DMS79 treated with DMSO at 0.1 percent for 48 hours (cell line): ENCODE results near the gene LNX2.

Source experiments
- DNase-seq: peaks from one replicate; lab custom pipeline; 2025; lab: John Stamatoyannopoulos, UW

The LNX2 gene

DNA sequence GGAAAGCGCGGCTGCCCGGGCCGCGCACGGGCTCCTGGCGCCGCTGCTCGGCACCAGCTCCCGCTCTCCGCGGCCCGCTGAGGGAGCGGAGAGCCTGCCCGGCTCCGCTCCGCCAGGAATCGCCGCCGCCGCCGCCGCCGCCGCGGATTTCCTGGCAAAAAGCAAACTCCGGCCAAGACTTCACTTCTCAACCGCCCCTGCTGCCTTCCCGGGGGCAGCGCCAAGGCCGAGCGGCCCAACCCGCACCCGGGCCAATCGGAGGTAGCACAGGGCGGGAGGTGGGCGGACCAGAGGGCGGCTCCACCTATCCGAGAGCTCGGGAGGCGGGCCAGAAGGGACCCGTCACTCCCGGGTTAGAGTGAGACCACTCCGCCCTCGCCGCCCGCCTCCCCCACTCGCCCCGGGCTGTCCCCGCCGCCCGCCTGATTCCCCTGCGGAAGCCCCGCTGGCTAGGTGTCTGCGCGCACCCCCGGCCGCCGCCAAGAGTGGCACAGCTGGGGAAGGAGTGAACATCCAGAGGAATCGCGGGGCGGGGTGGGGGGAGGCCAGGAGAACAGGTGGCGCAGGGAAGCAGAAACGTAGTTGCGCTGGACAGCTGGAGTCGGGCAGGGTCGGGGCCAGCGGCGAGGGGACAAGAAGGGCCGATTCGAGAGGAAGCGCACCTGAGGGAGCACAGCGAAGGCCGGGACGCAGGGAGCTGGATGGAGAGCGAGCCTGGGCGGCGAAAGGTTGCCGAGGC, at the start of gene LNX2:
Gene LNX2, minus strand, starts transcription at position 153 of the 739 bp plus-strand sequence. CDS start 38,826 bp downstream, outside the sequence.
- DNase-seq: peak; percentile 87

- DNase-seq: no peak
These were observed 47.6 kb upstream of the LNX2 start for GRCh38 chr13:27667946-27668345.

DNA sequence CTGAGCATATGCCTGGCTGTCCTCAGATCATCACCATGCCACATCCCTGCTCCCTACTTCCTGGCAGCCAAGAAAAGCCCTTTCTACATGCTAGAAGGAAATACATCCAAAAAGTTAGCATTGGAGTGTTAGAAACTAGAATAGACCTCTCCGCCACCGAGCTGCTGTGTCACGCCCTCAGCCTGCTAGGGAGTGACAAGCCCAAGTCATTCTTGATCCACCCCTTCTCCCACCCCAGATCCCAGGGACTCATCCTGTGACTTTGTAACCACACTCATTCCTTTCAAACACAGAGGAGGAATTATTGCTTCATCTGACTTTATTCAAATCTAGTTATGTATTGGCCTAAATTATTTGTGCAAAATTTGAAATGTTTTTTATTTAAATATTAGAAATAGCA, 46.6 kb upstream of the LNX2 start:
- no peak for DNase-seq

GRCh38 chr13:27665761-27666160, 45.4 kb upstream of the LNX2 start:
- DNase-seq: no peak

DNA sequence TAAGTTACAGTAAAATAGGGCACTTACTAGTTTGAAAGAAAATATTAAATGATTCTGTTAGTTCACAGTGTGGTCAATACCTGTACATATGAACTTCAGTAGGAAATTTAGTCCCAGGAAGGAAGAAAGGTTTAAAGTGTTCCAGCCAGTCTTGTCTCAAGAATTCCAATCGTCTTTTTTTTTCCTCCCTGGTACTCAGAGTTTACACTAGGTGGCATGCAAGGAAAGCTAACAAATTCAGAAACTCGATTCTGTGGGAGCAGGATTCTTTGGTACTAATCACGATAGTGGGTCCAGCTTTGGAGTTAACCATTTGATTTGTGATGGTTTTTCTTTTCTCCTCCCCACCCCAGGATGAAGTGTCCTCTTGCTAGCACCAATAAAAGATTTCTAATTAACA, 45.0 kb upstream of the LNX2 start:
- DNase-seq: no peak

DNA sequence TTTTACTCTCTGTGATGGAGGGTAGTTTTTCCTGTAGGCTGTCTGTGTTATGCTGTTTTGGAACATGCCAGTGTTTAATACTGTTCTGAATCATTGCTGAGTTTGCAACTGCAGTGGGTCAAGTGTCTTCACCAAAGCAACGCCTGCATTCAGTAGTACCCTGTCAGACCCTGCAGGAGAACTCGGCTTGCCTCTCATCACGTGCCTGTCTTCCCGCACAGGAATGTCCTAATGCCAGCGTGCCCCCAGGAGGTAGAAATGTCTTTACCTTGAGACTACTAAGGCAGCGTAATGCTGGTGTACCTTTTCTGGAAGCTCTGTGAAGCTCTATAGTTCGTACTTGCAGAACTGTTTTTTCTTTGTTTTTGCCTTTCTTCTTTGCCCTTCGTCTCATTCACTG, 43.6 kb upstream of the LNX2 start:
- DNase-seq: no peak

DNA sequence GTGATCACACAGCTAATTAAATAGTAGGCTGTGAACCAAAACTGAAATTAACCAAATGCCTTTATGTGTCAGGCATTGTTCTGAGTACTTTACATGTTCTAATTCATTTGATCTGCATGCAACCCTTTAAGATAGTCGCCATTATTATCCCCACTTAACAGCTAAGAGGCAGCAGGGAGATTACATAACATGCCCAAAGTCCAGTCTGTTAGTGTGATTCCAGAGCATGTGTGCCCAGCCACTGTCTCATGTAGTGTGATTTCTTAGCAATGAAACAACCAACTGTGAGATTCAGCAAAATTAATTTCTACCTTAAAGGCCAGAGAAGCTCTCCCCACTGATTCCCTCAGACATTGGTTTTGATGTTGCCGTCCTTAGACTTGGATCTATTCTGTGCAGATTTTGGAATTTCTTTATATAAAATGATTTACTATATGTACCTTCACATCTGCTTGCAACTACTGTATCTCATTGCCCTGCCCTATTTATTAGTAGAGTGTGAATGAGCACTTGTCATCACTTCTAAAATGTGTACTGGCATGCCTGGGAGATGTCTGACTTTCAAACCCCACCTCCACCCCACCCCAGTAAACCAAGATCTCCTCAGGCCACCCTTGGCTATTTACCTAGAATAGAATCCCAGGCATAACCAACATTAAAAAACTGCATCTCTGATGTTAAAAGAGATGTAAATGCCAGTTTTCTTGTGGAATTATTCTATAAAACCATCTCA, 42.6 kb upstream of the LNX2 start:
- no peak for DNase-seq

- DNase-seq: no peak
These were observed 40.7 kb upstream of the LNX2 start for GRCh38 chr13:27661017-27661416.

GRCh38 chr13:27660511-27660910, 40.2 kb upstream of the LNX2 start:
- DNase-seq: no peak

DNA sequence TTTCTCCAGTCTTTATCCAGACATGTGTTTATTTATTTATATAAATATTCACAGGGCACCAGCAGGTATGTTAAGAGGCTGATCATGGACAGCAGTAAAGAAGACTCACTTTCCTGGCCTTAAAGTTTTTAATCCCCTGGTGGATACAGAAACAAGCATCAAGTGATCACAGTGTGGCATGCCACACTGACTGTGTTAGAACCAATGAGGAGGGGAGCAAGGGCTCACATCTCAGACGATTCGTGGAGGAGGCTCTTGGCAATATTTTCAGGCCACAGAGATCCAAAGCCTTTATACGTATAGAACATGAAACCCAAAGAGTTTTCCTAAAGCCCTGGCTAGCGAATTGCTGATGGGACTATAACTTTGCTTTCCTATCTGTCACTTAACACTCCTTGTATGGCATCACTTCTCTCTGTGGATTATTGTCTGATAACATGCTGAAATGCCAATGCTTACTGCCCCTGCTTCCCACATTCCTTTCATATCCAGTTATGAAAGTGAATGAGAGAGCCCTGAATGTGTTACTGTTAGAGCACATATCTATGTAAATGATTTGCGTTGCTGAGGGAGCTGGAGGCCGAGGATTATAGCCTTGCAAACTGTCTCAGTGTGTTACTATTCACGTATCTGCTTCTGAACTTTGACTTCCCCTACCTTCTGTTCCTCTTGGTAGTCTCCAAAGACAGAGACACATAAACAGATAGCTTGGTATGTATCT, 39.0 kb upstream of the LNX2 start:
- DNase-seq: no peak

DNA sequence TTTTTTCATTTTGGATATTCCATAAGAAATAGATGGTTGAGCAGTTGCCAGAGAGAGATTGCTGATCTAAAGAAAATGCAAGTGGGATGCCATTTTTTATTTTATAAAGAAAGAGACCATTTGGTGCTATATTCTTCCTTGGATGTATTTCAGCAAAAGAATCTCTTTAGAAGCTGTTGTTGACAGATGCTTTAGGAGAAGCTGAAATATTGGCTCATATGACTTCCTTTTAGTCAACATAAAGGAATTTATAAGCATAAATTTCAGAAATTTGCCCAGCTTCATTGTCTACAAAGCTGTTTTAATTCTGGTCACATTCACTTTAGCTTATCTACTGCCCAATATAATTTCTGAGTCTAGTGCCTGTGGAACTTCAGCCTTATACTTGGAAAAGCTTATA, 38.2 kb upstream of the LNX2 start:
- no peak for DNase-seq

GRCh38 chr13:27657724-27658123, 37.4 kb upstream of the LNX2 start:
- no peak for DNase-seq

DNA sequence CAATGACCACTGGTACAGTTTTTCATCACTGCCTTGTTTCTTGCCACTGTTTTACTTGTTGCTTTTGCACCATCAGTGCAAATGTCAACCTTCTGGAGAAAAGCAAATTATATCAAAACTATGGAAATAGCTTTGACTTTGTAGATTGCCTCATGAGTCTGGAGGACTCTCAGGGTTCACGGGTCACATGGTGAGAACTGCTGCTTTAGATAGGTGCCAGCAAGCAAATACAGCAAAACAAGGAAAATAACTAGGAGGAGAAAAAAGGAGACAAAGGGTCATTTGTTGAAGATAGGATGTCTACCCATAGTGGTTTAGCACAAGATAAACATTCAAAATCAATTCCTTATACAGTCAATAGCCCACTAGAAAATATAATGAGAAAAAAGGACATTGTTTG, 34.5 kb upstream of the LNX2 start:
- DNase-seq: no peak

DNA sequence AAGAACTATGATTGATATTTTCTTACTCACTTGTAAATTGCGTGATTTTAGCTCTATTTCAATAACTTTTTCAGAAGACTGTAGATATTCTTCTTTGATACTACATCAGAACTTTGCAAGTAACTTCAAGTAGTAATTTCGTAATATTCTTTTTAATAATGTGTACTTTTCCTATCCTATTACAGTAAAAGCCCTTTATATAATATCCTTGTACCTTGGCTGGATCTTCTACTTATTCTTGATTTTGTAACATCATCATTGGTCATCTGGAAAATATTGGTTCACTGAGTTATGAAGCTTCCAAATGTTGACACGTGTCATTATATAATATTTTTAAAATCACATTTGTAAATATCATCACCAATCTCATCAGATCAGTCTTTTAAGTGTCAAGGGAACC, 33.7 kb upstream of the LNX2 start:
- DNase-seq: no peak

DNA sequence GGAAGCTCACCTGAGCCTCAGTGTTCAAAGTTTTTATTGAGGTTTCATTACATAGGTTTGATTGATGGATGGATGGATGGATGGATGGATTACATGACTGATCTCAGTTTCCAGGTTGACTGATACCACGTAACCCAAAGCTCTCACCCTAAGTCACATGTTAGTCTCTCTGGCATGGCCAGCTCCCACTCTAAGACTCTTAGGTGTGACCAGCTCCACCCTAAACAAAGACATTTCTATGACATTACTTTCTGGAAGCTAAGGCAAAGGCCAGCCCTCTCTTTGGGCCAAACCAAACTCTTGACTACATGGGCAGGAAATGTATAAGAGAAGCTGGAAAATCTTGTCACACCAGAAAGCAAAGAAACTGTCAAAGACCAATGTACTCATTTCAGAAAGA, 30.0 kb upstream of the LNX2 start:
- DNase-seq: no peak

DNA sequence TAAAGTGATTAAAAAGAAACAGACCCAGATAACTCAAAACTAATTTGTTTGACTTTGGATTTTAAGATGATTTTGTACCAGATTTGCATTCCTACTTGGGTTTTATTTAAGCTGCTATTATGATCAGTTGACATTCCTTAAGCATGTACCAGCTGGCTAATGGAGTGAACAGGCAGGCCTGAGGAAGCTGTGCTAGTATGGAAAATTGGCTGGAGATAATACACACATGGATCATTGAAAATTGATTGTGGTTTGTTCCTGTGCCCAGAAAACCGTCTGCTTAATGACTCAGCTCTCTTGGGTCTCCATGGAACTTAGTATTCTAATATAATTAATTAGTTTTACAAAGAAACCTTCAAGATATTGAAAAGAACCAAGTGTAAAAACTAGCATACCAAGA, 24.0 kb upstream of the LNX2 start:
- DNase-seq: peak; percentile 21

- DNase-seq: no peak
These were observed 23.2 kb upstream of the LNX2 start for GRCh38 chr13:27643334-27644132.

- DNase-seq: no peak
These were observed 21.6 kb upstream of the LNX2 start for GRCh38 chr13:27641711-27642502.

GRCh38 chr13:27639186-27639585, 18.9 kb upstream of the LNX2 start:
- DNase-seq: no peak

DNA sequence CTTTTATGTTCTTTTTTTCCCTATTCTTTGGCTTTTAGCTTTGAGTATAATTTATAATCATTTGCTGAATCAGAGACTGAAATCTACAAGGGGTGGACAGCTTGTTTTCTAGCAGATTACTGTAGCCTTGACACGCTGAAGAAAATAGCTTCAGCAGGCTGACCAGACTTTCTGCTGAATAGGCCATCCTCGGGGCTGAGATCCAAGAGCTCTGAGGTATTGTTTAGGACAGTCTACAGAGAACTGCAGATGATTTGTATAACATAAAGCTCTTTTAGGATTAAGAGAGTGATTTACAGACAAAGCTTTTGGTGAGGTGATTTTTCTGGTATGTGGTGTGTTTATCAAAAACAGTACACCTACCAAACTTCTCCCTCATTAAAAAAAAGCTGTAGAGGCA, 18.2 kb upstream of the LNX2 start:
- no peak for DNase-seq

DNA sequence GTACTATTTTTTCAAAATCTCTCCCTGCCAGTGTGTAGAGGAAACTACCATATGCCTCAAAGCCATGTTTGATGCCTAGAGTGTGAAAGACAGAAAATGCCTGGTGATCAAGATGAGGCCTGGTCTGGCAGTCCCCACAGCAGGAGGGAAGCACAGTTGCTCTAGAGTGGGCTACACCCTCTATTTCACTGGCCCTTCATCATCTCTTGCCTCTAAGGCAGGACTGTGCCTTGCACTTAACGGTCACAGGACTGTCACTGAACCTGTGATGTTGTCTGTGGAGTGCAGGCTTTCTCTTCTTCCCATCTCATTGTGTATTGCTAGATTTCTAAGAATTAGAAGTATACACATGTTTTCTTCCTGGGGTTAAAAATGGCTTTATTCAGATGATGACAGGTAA, 17.7 kb upstream of the LNX2 start:
- no peak for DNase-seq

- DNase-seq: no peak
These were observed 16.9 kb upstream of the LNX2 start for GRCh38 chr13:27637289-27637626.
